ENCODE measurements around the gene AMIGO1.

AMIGO1 gene, protein sequence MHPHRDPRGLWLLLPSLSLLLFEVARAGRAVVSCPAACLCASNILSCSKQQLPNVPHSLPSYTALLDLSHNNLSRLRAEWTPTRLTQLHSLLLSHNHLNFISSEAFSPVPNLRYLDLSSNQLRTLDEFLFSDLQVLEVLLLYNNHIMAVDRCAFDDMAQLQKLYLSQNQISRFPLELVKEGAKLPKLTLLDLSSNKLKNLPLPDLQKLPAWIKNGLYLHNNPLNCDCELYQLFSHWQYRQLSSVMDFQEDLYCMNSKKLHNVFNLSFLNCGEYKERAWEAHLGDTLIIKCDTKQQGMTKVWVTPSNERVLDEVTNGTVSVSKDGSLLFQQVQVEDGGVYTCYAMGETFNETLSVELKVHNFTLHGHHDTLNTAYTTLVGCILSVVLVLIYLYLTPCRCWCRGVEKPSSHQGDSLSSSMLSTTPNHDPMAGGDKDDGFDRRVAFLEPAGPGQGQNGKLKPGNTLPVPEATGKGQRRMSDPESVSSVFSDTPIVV

DNA sequence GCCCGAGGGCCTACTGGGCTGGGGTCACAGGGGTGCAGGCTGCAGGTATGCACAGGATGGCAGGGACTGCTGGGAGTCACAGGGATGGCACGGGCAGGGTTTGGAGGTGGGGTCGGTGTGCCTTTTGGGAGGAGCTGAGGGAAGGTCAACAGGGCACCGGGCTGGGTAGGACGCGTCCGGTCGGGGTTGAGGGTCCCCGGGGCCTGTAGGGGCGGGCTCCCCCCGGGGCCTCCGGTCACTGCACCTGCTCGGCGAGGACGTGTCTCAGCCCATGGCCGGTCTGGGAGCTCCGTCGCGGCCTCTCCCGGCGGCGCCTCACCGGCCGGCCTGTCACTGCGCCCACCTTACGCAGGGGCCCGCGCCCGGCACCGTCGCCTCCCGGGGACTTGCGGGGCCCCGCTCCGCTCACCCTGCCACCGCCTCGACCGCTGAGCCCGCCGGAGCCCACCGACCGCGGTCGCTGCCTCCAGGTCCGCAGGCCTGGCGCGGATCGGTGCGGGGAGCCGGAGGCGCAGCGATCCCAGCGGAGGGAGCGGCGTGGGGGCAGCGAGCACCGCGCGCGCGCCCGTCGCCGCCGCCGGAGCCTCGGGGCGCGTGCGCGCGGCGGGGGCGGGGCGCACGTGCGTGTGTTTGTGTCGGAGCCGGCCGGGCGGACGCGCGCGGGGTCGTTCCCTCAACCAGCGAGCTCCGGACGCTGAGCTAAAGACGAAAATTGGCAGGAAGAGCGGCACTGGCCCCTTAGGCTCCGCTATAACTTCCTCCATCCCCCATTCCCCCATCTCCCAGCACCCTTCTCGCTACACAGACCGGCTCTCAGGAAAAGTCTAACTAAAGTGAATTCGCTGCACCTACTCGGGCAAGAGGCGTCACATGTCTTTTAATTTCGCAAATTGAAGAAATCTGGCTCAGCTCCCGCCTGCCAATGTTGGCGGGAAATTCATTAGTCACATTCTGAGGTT is at the start of gene AMIGO1:
AMIGO1 (minus strand) TSS at position 552 of the 959 bp plus-strand sequence. CDS start 815 bp downstream, outside the sequence.
- TF ChIP-seq, protein P1, sequence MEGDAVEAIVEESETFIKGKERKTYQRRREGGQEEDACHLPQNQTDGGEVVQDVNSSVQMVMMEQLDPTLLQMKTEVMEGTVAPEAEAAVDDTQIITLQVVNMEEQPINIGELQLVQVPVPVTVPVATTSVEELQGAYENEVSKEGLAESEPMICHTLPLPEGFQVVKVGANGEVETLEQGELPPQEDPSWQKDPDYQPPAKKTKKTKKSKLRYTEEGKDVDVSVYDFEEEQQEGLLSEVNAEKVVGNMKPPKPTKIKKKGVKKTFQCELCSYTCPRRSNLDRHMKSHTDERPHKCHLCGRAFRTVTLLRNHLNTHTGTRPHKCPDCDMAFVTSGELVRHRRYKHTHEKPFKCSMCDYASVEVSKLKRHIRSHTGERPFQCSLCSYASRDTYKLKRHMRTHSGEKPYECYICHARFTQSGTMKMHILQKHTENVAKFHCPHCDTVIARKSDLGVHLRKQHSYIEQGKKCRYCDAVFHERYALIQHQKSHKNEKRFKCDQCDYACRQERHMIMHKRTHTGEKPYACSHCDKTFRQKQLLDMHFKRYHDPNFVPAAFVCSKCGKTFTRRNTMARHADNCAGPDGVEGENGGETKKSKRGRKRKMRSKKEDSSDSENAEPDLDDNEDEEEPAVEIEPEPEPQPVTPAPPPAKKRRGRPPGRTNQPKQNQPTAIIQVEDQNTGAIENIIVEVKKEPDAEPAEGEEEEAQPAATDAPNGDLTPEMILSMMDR (conservative IDR thresholded peaks at IDR 0.05), result no peak
- TF ChIP-seq ZFX (IDR thresholded peaks at IDR 0.05), result peak; percentile 46
- H3K27ac ChIP-seq, result peak within 1 kb of the TSS; percentile 44

DNA sequence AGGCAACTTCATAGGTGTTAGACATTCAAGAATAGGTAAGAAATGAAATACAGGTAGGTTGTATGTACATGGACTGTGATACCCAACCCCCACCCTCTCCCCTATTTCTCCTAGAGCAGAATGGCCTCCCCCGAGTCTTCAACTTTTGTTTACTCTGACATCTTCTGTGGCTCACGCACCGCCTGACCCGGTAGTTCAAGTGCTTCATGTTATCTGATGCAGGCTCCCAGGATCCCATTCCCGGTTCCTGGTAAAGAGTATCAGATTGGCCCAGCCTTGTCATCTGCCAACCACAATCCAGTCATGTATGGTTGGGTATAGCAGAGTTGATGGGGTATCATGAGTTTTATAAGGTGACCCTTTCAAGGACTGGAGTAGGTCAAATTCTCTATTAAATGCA is 48.0 kb upstream of the AMIGO1 start:
- TF ChIP-seq, protein P1 (conservative IDR thresholded peaks at IDR 0.05), result no peak
- H3K27ac ChIP-seq, result no peak overlapping the region

- H3K27ac ChIP-seq, result no peak overlapping the region
- TF ChIP-seq, protein P1 (conservative IDR thresholded peaks at IDR 0.05), result no peak
- no peak for TF ChIP-seq ZFX (IDR thresholded peaks at IDR 0.05)
These were observed 47.0 kb upstream of the AMIGO1 start for GRCh38 chr1:109556563-109556962.

GRCh38 chr1:109548321-109549267 is 39.1 kb upstream of the AMIGO1 start, which contains the start of gene GNAI3:
TSS of gene GNAI3 (plus strand) at chr1:109548615. CDS start at chr1:109548721, 106 bp downstream.
- TF ChIP-seq, protein P1 (conservative IDR thresholded peaks at IDR 0.05), result no peak
- peak; percentile 19; the same call in 1 of the 2 replicates for TF ChIP-seq ZFX (IDR thresholded peaks at IDR 0.05)
- H3K27ac ChIP-seq, result peak within 1 kb of the TSS; percentile 85

DNA sequence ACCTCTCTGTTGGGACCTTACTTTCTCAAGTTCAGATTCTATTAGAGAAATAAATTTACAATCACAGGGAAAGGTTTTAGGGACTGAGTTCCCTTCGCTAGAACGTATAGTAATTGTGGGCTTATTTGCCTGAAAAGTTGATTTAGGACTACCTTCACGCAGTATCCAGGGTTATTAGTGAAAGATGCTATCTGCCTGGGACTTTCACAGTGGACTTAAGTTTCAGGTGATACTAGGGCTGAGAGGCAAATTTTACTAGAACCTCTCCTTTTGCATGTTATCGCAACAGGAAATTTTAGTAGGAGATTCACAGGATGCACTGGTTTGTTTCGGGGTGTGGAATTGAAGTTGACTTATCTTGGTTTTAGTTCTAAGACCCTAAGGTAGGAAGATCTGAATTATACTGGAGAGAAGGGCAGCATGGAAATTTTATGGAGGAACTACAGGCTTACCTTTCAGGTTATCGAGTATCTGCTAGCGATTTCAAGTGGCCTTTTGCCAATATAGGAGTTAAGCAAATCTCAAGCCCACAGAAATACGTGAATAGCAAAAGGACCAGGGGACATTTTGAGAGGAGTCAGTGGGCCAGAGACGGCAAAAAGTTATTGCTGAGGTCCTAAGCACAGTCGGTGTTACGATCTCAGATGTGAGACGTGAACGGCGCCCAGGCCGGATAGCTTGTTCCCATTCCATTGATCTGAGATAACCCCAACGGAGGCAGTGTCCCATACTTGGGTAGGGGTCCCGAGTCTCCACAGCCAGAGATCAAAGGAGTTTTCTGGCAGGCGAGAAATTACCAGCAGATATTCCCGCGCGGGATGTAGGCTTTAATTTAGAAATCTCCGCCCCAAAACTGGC is 38.2 kb upstream of the AMIGO1 start:
- H3K27ac ChIP-seq, result peak overlapping the region; percentile 85
- TF ChIP-seq, protein P1 (conservative IDR thresholded peaks at IDR 0.05), result no peak
